Smooth muscle cell (in vitro differentiated cells): ENCODE measurements around the gene PRKN. TPM values are rescaled to one million over a fixed set of nuclear protein-coding genes. Genes with fewer than 3 reads are reported as not detected.

Source experiments
- DNase-seq: peaks from one replicate; lab custom pipeline; 2025; ENCODE audit not compliant: unreplicated experiment; lab: John Stamatoyannopoulos, UW
- H2AFZ ChIP-seq: fragments of 200-600 bp; sonication (generic); 2 replicates; pipeline ENCODE4 v1.6.0; 2016; ENCODE audit warnings: antibody characterized with exemption, low read depth, mild to moderate bottlenecking
- H3F3A ChIP-seq: fragments of 200-600 bp; sonication (generic); 2 replicates; pipeline ENCODE4 v1.6.0; 2017; ENCODE audit warnings: antibody characterized with exemption, low read depth
- H3K27ac ChIP-seq: fragments of 200-600 bp; sonication (generic); 2 replicates; pipeline ENCODE4 v1.5.1; 2016; ENCODE audit warnings: low read depth, mild to moderate bottlenecking
- H3K27me3 ChIP-seq: fragments of 200-600 bp; sonication (generic); 2 replicates; pipeline ENCODE4 v1.6.1; 2016; ENCODE audit warnings: low read depth, mild to moderate bottlenecking
- H3K36me3 ChIP-seq: fragments of 200-600 bp; sonication (generic); 2 replicates; pipeline ENCODE4 v1.5.1; 2016; ENCODE audit warnings: low read depth
- H3K4me1 ChIP-seq: fragments of 200-600 bp; sonication (generic); 2 replicates; pipeline ENCODE4 v1.5.1; 2016; ENCODE audit warnings: low read depth
- H3K4me2 ChIP-seq: fragments of 200-600 bp; sonication (generic); 2 replicates; pipeline ENCODE4 v1.6.0; 2016; ENCODE audit warnings: mild to moderate bottlenecking
- H3K4me3 ChIP-seq: fragments of 200-600 bp; sonication (generic); 2 replicates; pipeline ENCODE4 v1.5.1; 2016; ENCODE audit warnings: mild to moderate bottlenecking
- H3K79me2 ChIP-seq: fragments of 200-600 bp; sonication (generic); 2 replicates; pipeline ENCODE4 v1.6.0; 2016; ENCODE audit warnings: low read depth, mild to moderate bottlenecking
- H3K9ac ChIP-seq: fragments of 200-600 bp; sonication (generic); 2 replicates; pipeline ENCODE4 v1.6.0; 2016; ENCODE audit warnings: low read depth
- H3K9me3 ChIP-seq: fragments of 200-600 bp; sonication (generic); replicated peaks from 2 replicates; pipeline ENCODE4 v1.5.1; 2016; ENCODE audit warnings: low read depth
- H4K20me1 ChIP-seq: fragments of 200-600 bp; sonication (generic); 2 replicates; pipeline ENCODE4 v1.6.0; 2016; ENCODE audit warnings: low read depth
- CTCF ChIP-seq: fragments of 200-600 bp; sonication (generic); IDR thresholded peaks from 2 replicates; pipeline ENCODE4 v1.5.1; 2017; ENCODE audit warnings: borderline replicate concordance, mild to moderate bottlenecking, antibody characterized with exemption; ENCODE audit not compliant: insufficient read depth, poor library complexity, severe bottlenecking
- WGBS: methylation state at CpG from one replicate; pipeline ENCODE4 v1.1.7; 2016; ENCODE audit warnings: low lambda C conversion rate; 5-methylcytosine and 5-hydroxymethylcytosine counted together
- polyA plus RNA-seq: library from polyadenylated mRNA; unstranded; fragments of >200 nt; fragmentation: Nextera tagmentation; extraction: Ambion mirVana; gene quantifications from 2 replicates; pipeline ENCODE4 v1.2.1, GENCODE V29; 2016
- total RNA-seq: library from RNA; depleted of rRNA; stranded (reverse); fragments of >200 nt; gene quantifications from 2 replicates; pipeline ENCODE4 v1.2.3, GENCODE V29; 2014

PRKN gene
- total and polyA plus RNA-seq, 2 experiments from 2014 or later = 0.81 to 5.1 TPM

- peaks cover 8% of the 10 kb centered on the region for H3K4me1 ChIP-seq
- 57% methylated on average over 3 of the region's 3 CpGs for WGBS
- H3K36me3 ChIP-seq = no peaks in the 10 kb centered on the region
- H3K9ac ChIP-seq = peak overlapping the region; percentile 1
- no peaks in the 10 kb centered on the region for H4K20me1 ChIP-seq
- no peak for DNase-seq
- no peaks in the 10 kb centered on the region for H3F3A ChIP-seq
- no peaks in the 10 kb centered on the region for H3K27me3 ChIP-seq
- no peak overlapping the region for H2AFZ ChIP-seq
- no peak overlapping the region for H3K4me2 ChIP-seq
- TF ChIP-seq CTCF = no peak
- H3K79me2 ChIP-seq = no peaks in the 10 kb centered on the region
- H3K9me3 ChIP-seq = no peaks in the 10 kb centered on the region
- H3K4me3 ChIP-seq = no peak overlapping the region
- H3K27ac ChIP-seq = peak overlapping the region; percentile 37
Observed at GRCh38 chr6:161921602-161922395, 805.8 kb downstream of the PRKN start.

DNA sequence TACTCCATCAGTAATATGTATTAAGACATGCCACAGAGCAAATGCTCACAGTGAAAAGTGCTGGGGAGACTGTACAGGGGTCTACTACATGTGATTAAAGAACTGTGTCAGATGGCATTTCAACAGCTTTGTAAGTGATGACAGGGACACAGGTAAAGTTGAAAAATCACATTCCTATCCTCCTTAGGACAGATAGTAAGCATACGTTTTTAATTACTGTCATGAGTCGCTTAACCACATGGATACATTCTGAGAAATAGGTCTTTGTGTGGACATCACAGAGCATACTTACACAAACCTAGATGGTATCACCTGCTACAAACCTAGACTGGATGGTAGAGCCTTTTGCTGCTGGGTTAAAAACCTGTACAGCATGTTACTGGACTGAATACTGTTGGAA, 807.9 kb downstream of the PRKN start:
- Histone ChIP-seq H3K4me2 (no peak overlapping the region), H3K4me1 (peaks cover 8% of the 10 kb centered on the region), H3K27me3 (no peaks in the 10 kb centered on the region), H3K4me3 (no peak overlapping the region), H2AFZ (no peak overlapping the region), H3F3A (no peaks in the 10 kb centered on the region), H3K9ac (no peak overlapping the region), H4K20me1 (no peaks in the 10 kb centered on the region), H3K27ac (no peak overlapping the region), H3K79me2 (no peaks in the 10 kb centered on the region), H3K9me3 (no peaks in the 10 kb centered on the region), H3K36me3 (no peaks in the 10 kb centered on the region)
- TF ChIP-seq CTCF = no peak
- WGBS = 40% methylated on average over 2 of the region's 2 CpGs
- no peak for DNase-seq

DNA sequence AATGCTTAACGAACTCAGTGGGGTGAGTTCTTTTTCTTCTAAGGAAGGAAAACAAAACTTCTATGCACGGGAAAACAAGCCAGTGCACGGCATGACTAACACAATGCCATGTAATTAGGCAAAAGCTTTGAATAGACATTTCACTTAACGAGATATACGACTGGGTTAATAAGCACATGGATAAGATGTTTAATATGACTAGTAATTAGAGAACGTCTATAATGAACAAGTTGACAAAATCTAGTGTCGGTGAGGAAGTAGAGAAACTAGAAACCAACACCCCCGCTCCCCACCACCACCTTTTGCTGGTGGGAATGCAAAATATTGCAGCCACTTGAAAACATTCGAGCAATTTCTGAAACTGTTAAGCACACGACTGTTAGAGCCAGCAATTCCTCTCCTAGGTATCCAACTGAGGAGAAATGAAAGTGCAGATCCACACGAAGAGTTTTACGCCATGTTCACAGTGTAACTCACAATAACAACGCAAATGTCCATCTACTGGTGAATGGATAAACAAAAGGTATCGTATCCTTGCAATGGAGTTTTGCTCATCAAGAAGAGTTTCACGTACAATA, 808.8 kb downstream of the PRKN start:
- Histone ChIP-seq H3K27ac (no peak overlapping the region), H3F3A (no peaks in the 10 kb centered on the region), H3K36me3 (no peaks in the 10 kb centered on the region), H2AFZ (no peak overlapping the region), H3K79me2 (no peaks in the 10 kb centered on the region), H3K4me2 (no peak overlapping the region), H3K9ac (no peak overlapping the region), H3K4me3 (no peak overlapping the region), H3K9me3 (no peaks in the 10 kb centered on the region), H3K27me3 (no peaks in the 10 kb centered on the region), H4K20me1 (no peaks in the 10 kb centered on the region), H3K4me1 (peaks cover 8% of the 10 kb centered on the region)
- 78% methylated on average over 15 of the region's 15 CpGs for WGBS
- TF ChIP-seq CTCF = no peak
- no peak for DNase-seq

GRCh38 chr6:161918109-161918531, 809.4 kb downstream of the PRKN start:
- no peak for DNase-seq
- no peak overlapping the region for H3K27ac ChIP-seq
- H3K9ac ChIP-seq = no peak overlapping the region
- TF ChIP-seq CTCF = no peak
- H3K4me3 ChIP-seq = no peak overlapping the region
- no peaks in the 10 kb centered on the region for H4K20me1 ChIP-seq
- H3K27me3 ChIP-seq = no peaks in the 10 kb centered on the region
- H3K9me3 ChIP-seq = no peaks in the 10 kb centered on the region
- H3K79me2 ChIP-seq = no peaks in the 10 kb centered on the region
- H3F3A ChIP-seq = no peaks in the 10 kb centered on the region
- H3K36me3 ChIP-seq = no peaks in the 10 kb centered on the region
- H3K4me1 ChIP-seq = peaks cover 8% of the 10 kb centered on the region
- no peak overlapping the region for H2AFZ ChIP-seq
- WGBS = 84% methylated on average over 6 of the region's 6 CpGs
- peak overlapping the region; percentile 19 for H3K4me2 ChIP-seq
